GM18502 (cell line): ENCODE measurements around the gene TENM4.

Experiments used
- ATAC-seq: cut with Tn5 transposase; IDR thresholded peaks from one replicate; pipeline ENCODE4 v1.9.1; 2021; ENCODE audit warnings: mild to moderate bottlenecking; ENCODE audit not compliant: unreplicated experiment, poor library complexity

The TENM4 gene

DNA sequence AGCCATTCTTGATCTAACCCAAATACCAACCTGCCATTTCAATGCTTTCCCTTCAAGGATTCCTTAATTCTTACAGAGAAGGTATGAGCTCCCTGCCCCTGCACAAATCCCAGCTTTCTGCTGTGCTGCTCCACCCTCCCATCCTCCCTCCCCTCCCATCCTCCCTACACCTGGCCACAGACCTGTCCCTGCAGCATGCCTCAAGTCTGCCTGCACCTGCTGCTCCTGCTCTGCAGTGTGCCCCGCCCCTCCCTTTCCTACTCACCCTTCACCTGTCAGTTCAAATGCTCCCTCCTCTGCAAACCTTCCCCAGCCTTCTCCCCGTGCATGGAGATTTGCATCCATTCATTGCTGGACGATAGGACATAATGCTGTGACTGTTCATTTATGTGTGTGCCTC lies 726.3 kb downstream of the TENM4 start:
- no peak for ATAC-seq

DNA sequence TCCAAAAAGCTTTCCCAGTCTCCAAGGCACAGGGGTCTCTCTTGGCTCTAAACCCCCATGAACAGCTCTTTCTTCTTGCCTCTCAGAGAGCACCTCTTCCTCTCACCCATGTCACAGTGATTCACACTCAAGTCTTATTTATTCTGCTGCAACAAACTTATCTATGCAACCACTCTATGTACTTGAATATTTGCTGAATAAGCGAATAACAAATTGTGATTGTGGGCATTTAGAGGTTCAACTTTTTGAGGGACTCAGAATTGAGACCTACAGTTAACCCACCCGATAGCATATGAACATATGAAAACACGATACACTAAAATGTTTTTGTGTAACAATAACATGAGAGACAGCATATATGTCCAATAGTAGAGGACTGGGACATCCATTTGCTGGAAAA lies 729.1 kb downstream of the TENM4 start:
- no peak for ATAC-seq

GRCh38 chr11:78710417-78710816 lies 730.4 kb downstream of the TENM4 start:
- no peak for ATAC-seq

DNA sequence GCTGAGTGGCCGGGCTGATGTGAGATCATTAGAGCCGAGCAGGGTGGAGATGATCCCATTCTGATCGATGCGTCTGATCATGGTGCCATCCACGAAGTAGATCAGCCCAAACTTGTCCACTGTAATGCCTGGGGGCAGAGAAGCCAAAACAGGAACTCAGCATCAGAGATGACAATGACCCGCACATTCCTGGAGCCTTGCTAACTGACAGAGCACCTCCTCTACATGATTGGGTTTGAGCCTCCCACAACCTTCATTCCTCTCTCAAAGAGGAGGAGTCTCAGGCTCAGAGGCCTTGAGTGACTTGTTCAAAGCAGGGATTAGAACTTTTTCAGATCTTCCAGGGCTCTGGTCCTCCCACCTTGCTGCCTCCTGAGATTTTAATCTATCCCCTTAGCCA lies 732.4 kb downstream of the TENM4 start:
- no peak for ATAC-seq

- no peak for ATAC-seq
These were observed 734.3 kb downstream of the TENM4 start for GRCh38 chr11:78706551-78706950.

DNA sequence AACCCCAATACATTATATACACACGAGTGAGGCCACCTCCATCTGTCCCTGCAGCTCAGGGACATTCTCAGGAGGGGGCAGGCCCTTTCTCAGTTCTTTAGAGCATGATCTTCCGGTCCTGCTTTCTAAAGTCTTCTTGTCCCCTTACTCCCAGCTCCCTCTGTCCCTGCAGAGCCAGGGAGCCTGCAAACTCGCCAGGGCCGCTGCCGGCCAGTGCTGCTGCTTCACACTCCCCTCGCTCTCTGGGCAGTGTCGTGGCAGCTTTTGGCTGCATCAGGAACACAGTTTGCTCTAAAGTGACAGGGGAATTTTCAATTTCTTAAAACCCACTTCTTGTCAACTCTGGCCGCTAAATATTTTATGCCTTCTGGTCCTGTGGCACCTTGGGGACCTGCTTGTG lies 736.0 kb downstream of the TENM4 start:
- ATAC-seq, result no peak

GRCh38 chr11:78699609-78700135 lies 741.2 kb downstream of the TENM4 start:
- ATAC-seq, result no peak

DNA sequence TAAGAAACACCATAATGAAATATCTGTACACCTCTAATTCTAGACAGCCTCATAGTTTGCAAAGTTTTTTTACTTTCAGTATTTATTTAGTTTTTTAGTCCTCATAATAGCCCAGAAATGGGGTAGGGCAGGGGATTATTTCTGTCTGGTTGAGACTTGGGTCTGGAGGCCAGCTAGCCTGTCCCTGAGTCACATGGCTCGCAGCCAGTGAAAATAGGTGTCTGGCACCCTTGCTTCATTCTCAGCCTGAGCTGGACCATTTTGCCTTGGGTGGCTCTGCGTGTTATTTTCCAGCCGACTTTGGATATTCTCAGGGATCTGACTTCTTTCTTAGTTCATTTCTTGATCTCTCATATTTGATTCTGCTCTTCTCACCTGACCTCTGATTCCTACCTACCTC lies 742.2 kb downstream of the TENM4 start:
- no peak for ATAC-seq

DNA sequence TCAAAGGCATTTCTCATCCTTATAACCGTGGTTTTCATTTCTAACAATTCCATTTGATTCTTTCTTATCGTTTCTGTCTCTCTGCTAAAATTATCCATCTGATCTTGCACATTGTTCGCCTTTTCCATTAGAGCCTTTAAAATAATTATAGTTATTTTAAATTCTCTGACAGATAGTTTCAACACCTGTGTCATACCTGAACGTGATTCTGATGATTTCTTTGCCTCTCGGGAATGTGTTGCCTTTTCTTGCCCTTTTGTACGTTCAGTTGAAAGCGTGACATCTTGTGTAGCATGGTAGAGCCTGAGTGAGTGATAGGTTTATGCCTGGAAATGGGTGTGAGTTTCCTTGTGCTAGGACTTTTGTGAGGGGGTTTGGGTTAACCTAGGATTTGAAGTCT lies 744.7 kb downstream of the TENM4 start:
- no peak for ATAC-seq

- ATAC-seq, result no peak
These were observed 746.7 kb downstream of the TENM4 start for GRCh38 chr11:78694152-78694551.

DNA sequence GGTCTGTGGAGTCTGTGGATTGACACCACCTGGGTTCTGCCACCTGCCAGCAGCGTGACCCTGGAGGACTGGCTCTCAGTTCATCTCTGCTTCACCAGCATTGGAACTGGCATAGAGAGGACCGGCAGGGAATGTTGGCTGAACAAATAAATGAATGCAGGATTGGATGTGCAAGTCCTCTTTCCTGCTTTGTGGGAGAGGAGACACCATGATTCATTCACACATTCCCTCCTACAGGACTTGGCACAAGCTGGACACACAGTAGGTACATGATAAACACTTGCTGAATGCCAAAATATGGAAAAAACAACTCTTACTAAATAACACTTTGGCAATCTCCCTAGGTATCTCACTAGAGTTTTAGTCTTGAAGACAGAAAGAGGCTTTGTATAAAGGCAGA lies 749.6 kb downstream of the TENM4 start:
- no peak for ATAC-seq

- ATAC-seq, result no peak
These were observed 750.4 kb downstream of the TENM4 start for GRCh38 chr11:78690352-78690987.

DNA sequence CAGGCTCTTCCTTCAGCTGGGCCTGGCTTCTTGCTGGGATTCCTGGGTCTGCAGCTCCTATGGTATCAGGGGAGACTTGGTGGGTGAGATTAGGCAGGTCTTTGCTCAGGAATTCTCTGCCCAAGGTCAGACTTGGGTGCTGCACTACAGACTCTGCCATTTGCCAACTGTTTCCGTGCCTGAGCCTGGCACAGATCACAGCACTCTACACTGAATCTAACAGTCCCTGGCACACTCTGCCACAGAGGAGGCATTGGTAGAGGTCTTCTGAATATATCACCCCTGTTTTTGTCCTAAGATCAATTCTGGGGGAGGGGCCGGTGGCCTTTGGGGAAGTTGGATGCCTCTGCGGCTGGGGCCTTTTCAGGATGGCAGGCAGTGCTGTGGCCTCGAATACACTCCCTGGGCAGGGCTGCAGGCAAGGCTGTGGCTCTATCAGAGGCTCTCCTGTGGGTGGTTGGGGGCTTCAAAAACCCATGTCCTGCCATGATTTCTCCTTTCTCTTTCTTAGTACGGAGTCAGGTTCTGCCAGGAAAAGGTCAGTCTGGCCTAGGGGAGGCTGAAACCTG lies 751.2 kb downstream of the TENM4 start:
- ATAC-seq, result no peak

GRCh38 chr11:78689101-78689500 lies 751.7 kb downstream of the TENM4 start:
- no peak for ATAC-seq

GRCh38 chr11:78688460-78688859 lies 752.4 kb downstream of the TENM4 start:
- no peak for ATAC-seq

- no peak for ATAC-seq
These were observed 755.7 kb downstream of the TENM4 start for GRCh38 chr11:78685156-78685555.

- ATAC-seq, result no peak
These were observed 756.5 kb downstream of the TENM4 start for GRCh38 chr11:78684377-78684776.

DNA sequence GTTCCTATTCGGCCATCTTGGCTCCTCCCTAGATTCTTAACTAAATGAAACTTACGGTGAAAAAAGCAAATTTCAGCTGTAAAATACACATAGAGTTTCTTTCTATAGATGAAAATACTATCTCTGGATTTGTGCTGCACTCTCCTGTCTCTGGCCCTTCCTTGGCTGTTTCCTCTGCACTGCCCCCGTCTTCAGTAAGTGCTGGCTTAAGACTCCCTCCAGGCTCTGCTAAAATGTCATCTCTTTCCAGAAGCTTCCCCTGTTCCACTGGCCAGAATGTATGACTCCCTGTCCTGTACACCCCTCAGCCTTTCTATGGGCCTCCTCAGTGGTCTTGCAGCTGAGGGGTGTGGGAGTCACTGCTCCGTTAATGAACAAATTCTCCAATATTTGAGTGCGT lies 757.1 kb downstream of the TENM4 start:
- ATAC-seq, result no peak

DNA sequence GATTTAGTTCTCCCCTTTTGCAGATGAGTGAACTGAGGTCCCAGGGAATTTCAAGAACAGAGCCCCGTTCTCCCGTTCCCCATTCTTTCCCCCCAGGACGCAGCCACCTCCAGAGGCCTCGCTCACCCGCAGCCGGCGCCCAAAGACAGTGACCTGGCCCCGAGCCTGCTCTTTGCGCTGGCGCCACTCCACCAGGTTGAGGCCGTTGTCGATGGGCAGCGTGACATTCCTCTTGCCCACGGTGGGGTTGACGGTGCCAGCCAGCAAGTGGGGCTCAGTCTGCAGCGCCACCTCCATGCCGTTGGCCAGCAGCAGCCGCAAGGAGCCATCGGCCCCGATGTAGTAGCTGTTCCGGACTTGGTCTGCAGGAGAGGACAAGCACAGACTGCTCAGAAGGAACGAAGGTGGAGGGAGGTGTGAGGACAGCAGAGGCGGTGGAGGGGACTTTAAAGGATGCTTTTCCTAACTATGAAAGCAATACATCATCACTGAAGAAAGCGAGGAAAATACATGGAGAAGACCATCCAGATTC lies 764.7 kb downstream of the TENM4 start:
- no peak for ATAC-seq

DNA sequence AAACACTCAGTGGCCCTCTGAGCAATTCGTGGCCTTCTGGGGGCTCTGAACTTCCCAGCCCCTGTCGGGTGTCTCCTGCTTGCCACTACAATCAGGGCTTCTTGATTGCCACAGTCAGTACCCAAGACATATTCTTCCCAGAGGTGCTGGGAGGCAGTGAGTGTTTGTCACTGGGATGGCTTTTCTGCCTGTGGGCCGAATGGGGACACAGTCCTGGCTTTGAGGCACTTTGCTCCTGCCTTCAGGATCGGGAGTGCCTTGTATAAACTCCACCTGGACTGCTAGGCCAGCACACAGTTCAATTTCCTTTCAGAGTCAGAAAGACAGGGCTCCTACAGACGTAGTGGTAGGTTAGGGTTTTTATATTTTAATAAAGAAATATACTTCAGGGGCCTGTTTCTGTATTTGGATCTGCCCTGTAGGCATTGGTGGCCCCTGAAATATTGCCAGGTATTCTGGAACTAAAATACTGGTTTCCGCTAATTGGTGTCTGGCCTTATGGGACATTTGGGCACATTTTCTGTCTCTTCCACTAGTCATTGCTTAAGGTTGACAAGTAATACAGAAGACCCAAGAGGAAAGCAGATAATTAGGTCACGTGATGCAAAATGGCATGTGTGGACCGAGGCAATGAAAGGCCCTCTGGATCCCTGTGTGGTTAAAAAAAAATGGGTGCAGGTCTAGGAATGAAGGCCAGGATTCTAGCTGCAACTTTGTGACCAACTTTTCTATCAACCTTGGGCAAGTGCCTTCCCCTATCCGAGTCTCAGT lies 767.8 kb downstream of the TENM4 start:
- ATAC-seq, result no peak

DNA sequence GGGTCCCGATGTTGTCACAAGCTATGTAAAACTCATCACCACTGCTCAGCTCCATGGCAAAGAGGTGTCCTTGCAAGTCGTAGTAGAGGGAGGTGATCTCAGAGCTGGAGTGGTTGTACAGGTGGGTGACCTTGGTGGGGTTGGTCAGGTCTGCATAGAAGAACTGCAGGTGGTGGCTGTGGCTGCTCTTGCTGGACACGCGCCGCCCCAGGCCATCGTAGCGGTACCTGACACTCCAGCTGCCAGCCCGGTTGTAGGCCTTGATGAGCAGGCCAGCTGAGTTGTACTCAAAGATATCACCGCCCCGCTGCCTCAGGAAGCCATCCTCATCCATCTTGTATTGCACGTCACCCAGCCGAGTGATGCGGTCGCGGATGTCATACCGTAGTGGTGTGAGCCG lies 771.6 kb downstream of the TENM4 start:
- no peak for ATAC-seq
